HCT116 (cell line): ENCODE results near the gene B4GALNT4. TPM values are rescaled to one million over a fixed set of nuclear protein-coding genes. Genes with fewer than 3 reads are reported as not detected.

Experiments
- ATAC-seq: fragments of 200-7000 bp; cut with Tn5 transposase; 2 replicates; pipeline ENCODE4 v1.9.1; 2020; ENCODE audit warnings: mild to moderate bottlenecking, moderate library complexity
- BruUV-seq: library from RNA; stranded (reverse); fragments of 400-500 nt; replicated peaks from 2 replicates; lab custom pipeline; 2021; lab: Mats Ljungman, UMichigan
- CTCF ChIA-PET: fragments of 300-600 bp; sonication (Branson Sonifier 250); formaldehyde crosslinking; loops from one replicate; lab custom pipeline; 2021; ENCODE audit warnings: antibody characterized with exemption; lab: Charles Lee
- POLR2A ChIA-PET: fragments of 300-600, 350-600 bp; sonication (Branson Sonifier 250); formaldehyde crosslinking; loops from one replicate; lab custom pipeline; 2021; ENCODE audit warnings: antibody characterized with exemption; lab: Charles Lee
- RAD21 ChIA-PET, 2 experiments: fragments of 300-600 bp; sonication (Branson Sonifier 250); formaldehyde crosslinking; loops; one replicate each; lab custom pipeline; 2023; ENCODE audit warnings: low total read pairs in 2 of 2; ENCODE audit not compliant: uncharacterized antibody in 2 of 2, unreplicated experiment in 2 of 2, low non-redundant PET in 1 of 2; lab: Charles Lee
- DNase-seq: peaks from one replicate; pipeline ENCODE4 v3.0.0-alpha.2; 2010; ENCODE audit warnings: low read depth, low spot score
- H2AFZ ChIP-seq: fragments of 200-600 bp; shearing (Covaris generic), sonication (generic); 2 replicates; pipeline ENCODE4 v1.6.1; 2017; ENCODE audit warnings: low read depth, mixed run types, mixed read lengths, antibody characterized with exemption, low read length; ENCODE audit not compliant: poor library complexity, severe bottlenecking
- H3K27ac ChIP-seq: 2 replicates; pipeline ENCODE4 v1.5.1; 2012; ENCODE audit warnings: low read depth, low read length
- H3K27me3 ChIP-seq: fragments of 200-600 bp; sonication (generic); 2 replicates; pipeline ENCODE4 v1.6.1; 2016; ENCODE audit warnings: mixed run types, low read length, mixed read lengths; ENCODE audit not compliant: insufficient read depth
- H3K36me3 ChIP-seq, 2 experiments: fragments of 200-500 bp in 1 of 2; fragments of 200-600 bp in 1 of 2; sonication (Bioruptor generic) in 1 of 2; sonication (generic) in 1 of 2; 2 replicates each; pipeline versions ENCODE4 v1.5.1 to v1.6.1; 2014 to 2016; ENCODE audit warnings: low read length in 2 of 2, inconsistent platforms in 1 of 2, mixed read lengths in 1 of 2, mixed run types in 1 of 2; ENCODE audit not compliant: insufficient read depth in 2 of 2, control insufficient read depth in 1 of 2
- H3K4me1 ChIP-seq, 2 experiments: fragments of 200-600 bp in 1 of 2; sonication (generic) in 1 of 2; 2 replicates each; pipeline versions ENCODE4 v1.5.1 to v1.6.1; 2012 to 2017; ENCODE audit warnings: low read length in 2 of 2, inconsistent platforms in 1 of 2, mild to moderate bottlenecking in 1 of 2, mixed read lengths in 1 of 2, mixed run types in 1 of 2, moderate library complexity in 1 of 2; ENCODE audit not compliant: insufficient read depth in 2 of 2, control insufficient read depth in 1 of 2
- H3K4me2 ChIP-seq: fragments of 200-600 bp; sonication (generic); 2 replicates; pipeline ENCODE4 v1.6.1; 2017; ENCODE audit warnings: mixed run types, low read length, mixed read lengths
- H3K4me3 ChIP-seq, 2 experiments: fragments of 200-600 bp in 1 of 2; sonication (generic) in 1 of 2; replicated peaks in 1 of 2; 2 replicates each; pipeline ENCODE4 v1.5.1; 2011 to 2016; ENCODE audit warnings: low read length in 2 of 2, control low read depth in 1 of 2, low read depth in 1 of 2, mild to moderate bottlenecking in 1 of 2, mixed read lengths in 1 of 2, mixed run types in 1 of 2
- H3K79me2 ChIP-seq: fragments of 200-600 bp; sonication (generic); 2 replicates; pipeline ENCODE4 v1.6.1; 2017; ENCODE audit warnings: mild to moderate bottlenecking, mixed run types, low read length, moderate library complexity, mixed read lengths; ENCODE audit not compliant: insufficient read depth
- H3K9ac ChIP-seq: fragments of 200-600 bp; sonication (generic); 2 replicates; pipeline ENCODE4 v1.6.1; 2016; ENCODE audit warnings: low read length, mixed read lengths
- H3K9me2 ChIP-seq: fragments of 200-600 bp; sonication (generic), shearing (Covaris generic); 2 replicates; pipeline ENCODE4 v1.6.1; 2017; ENCODE audit warnings: mixed run types, mild to moderate bottlenecking, moderate library complexity; ENCODE audit not compliant: insufficient read depth
- H3K9me3 ChIP-seq, 2 experiments: fragments of 200-500 bp in 1 of 2; fragments of 200-600 bp in 1 of 2; sonication (Bioruptor generic) in 1 of 2; sonication (generic) in 1 of 2; 2 replicates each; pipeline ENCODE4 v1.6.1; 2014 to 2017; ENCODE audit warnings: low read length in 2 of 2, mixed read lengths in 2 of 2, inconsistent platforms in 1 of 2, low read depth in 1 of 2, mild to moderate bottlenecking in 1 of 2, mixed run types in 1 of 2, moderate library complexity in 1 of 2; ENCODE audit not compliant: control insufficient read depth in 1 of 2, insufficient read depth in 1 of 2
- H4K20me1 ChIP-seq: fragments of 200-600 bp; sonication (generic), shearing (Covaris generic); 2 replicates; pipeline ENCODE4 v1.6.1; 2017; ENCODE audit warnings: mixed run types, mild to moderate bottlenecking, moderate library complexity; ENCODE audit not compliant: insufficient read depth
- CBX3 ChIP-seq: IDR thresholded peaks from 2 replicates; pipeline ENCODE4 v1.6.1; 2012; ENCODE audit warnings: low read depth
- CEBPB ChIP-seq: IDR thresholded peaks from 2 replicates; pipeline ENCODE4 v1.6.1; 2012; ENCODE audit warnings: low read depth
- EGR1 ChIP-seq: IDR thresholded peaks from 2 replicates; pipeline ENCODE4 v1.6.1; 2012; ENCODE audit warnings: low read depth
- ELF1 ChIP-seq: IDR thresholded peaks from 2 replicates; pipeline ENCODE4 v1.6.1; 2012; ENCODE audit warnings: low read depth, borderline replicate concordance
- EZH2 ChIP-seq: fragments of 200-600 bp; sonication (generic); IDR thresholded peaks from 2 replicates; pipeline ENCODE4 v1.6.1; 2017; ENCODE audit warnings: antibody characterized with exemption, mixed run types
- EZH2phosphoT487 ChIP-seq: fragments of 200-600 bp; IDR thresholded peaks from 2 replicates; pipeline ENCODE4 v1.6.1; 2018; ENCODE audit warnings: antibody characterized with exemption, borderline replicate concordance
- FOSL1 ChIP-seq: IDR thresholded peaks from 2 replicates; pipeline ENCODE4 v1.6.1; 2012; ENCODE audit warnings: low read depth
- POLR2A ChIP-seq: IDR thresholded peaks from 2 replicates; pipeline ENCODE4 v1.7.0; 2011; ENCODE audit warnings: borderline replicate concordance; ENCODE audit not compliant: insufficient read depth, insufficient read length; ENCODE audit errors: extremely low read depth
- POLR2AphosphoS5 ChIP-seq: IDR thresholded peaks from 2 replicates; pipeline ENCODE4 v1.6.1; 2011; ENCODE audit warnings: mild to moderate bottlenecking, low read depth, low read length, moderate library complexity
- RAD21 ChIP-seq: IDR thresholded peaks from 2 replicates; pipeline ENCODE4 v1.6.1; 2012; ENCODE audit warnings: low read depth, mild to moderate bottlenecking
- SP1 ChIP-seq: IDR thresholded peaks from 2 replicates; pipeline ENCODE4 v1.6.1; 2012; ENCODE audit warnings: low read depth
- SRF ChIP-seq: IDR thresholded peaks from 2 replicates; pipeline ENCODE4 v1.6.1; 2012; ENCODE audit warnings: low read depth
- YY1 ChIP-seq: IDR thresholded peaks from 2 replicates; pipeline ENCODE4 v1.6.1; 2011; ENCODE audit warnings: low read length, low read depth, moderate library complexity, mild to moderate bottlenecking; ENCODE audit not compliant: insufficient replicate concordance; ENCODE audit errors: extremely low read depth
- ZFX ChIP-seq: fragments of 450-650 bp; IDR thresholded peaks from 2 replicates; pipeline ENCODE4 v1.6.1; 2017
- ZNF274 ChIP-seq: fragments of 200-500 bp; sonication (Bioruptor generic); IDR thresholded peaks from 2 replicates; pipeline ENCODE4 v1.6.1; 2014; ENCODE audit warnings: mild to moderate bottlenecking, low read depth, low read length, inconsistent platforms
- intact Hi-C: fragments of 100-400 bp; cut with micrococcal nuclease; formaldehyde crosslinking; loops from 2 replicates; pipeline ENCODE4 v1.10.0; 2022
- total RNA-seq: library from RNA; stranded (reverse); gene quantifications from one replicate; pipeline ENCODE4 v1.2.1, GENCODE V29; 2021; ENCODE audit not compliant: unreplicated experiment
- TF ChIP-seq, protein P1 (sequence below): IDR thresholded peaks from 2 replicates; pipeline ENCODE4 v1.6.1; 2012
- TF ChIP-seq, protein P2 (sequence below): IDR thresholded peaks from 2 replicates; pipeline ENCODE4 v1.6.1; 2012; ENCODE audit warnings: low read depth

B4GALNT4 gene
- total RNA-seq, 1 experiment from 2014 or later = 54.3 TPM

DNA sequence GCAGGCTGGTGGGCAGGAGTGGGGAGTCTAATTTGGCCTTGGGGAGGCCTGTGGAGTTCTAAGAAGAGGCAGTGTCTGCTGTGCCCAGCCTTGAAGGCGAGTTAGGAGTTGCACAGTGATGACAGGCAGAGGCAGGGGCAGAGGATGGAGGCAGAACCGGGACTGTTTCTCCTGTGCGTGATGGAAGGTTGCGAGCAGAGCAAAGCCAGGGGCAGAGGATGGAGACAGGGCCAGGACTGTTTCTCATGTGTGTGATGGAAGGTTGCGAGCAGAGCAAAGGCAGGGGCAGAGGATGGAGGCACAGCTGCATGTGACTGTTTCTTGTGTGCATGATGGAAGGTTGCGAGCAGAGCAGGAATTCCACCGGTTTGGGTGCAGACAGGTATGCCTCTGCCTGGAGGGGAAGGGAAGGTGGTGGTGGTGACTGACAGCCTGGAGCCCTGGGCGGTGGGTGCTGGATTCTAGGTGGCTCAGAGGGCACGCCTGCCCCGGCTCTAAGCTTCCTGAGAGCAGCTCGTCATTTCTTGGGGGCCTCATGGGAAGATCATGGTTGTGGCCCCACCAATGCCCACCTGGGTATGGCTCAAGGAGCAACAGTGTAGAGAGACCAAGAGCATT lies 8.7 kb downstream of the B4GALNT4 start:
- no peaks in the 10 kb centered on the region for H3K79me2 ChIP-seq
- H3K4me1 ChIP-seq = no peaks in the 10 kb centered on the region; a peak in 1 of 4 replicates
- H3K27me3 ChIP-seq = no peaks in the 10 kb centered on the region
- no peak overlapping the region for H3K27ac ChIP-seq
- no peaks in the 10 kb centered on the region for H4K20me1 ChIP-seq
- POLR2A ChIA-PET = no interaction called here
- intact Hi-C loops = no loop called here
- H3K9me3 ChIP-seq = no peaks in the 10 kb centered on the region
- H3K36me3 ChIP-seq = peaks cover 0 to 15% of the 10 kb centered on the region in 2 experiments; a peak in 1 of 4 replicates
- no TSS peak for BruUV-seq
- RAD21 ChIA-PET = no interaction called here
- H3K4me2 ChIP-seq = no peak overlapping the region
- H3K9me2 ChIP-seq = no peaks in the 10 kb centered on the region
- ATAC-seq = no peak
- H2AFZ ChIP-seq = no peak overlapping the region
- TF ChIP-seq ZNF274 (no peak), ZFX (no peak)
- TF ChIP-seq, all 23 proteins: peak for 0
- CTCF ChIA-PET = no interaction called here
- H3K9ac ChIP-seq = no peak overlapping the region
- no peak overlapping the region for H3K4me3 ChIP-seq
- no peak for DNase-seq

DNA sequence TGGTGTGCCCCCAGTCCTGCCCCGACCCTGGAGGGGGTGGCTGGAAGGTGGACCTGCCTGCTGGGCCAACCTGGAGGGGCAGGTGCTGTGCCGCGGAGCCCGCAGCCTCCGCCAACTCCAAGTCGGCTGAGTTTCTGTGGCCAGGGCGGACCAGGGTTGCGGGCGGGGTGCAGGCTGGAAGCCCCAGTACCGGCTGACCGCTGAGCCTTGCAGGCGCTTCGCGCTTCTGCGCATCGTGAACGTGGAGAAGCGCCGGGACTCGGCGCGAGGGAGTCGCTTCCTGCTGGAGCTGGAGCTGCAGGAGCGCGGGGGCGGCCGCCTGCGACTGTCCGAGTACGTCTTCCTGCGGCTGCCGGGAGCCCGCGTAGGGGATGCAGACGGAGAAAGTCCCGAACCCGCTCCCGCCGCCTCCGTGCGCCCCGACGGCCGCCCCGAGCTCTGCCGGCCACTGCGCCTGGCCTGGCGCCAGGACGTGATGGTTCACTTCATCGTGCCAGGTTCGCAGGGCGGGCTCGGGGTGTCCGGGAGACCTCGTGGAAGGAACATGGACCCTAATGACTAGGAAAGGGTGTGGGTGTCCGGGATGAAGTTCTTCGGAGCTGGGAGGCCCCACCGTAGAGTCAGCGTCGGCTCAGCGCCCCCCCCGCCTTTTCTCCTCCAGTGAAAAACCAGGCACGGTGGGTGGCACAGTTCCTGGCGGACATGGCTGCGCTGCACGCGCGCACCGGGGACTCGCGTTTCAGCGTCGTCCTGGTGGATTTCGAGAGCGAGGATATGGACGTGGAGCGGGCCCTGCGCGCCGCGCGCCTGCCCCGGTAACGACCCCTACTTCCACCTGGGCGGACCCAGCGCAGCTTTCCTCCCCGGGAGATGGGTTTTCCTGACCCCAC lies 10.2 kb downstream of the B4GALNT4 start:
- H3K4me2 ChIP-seq = no peak overlapping the region
- no peak for TF ChIP-seq CBX3
- TF ChIP-seq, protein P1, sequence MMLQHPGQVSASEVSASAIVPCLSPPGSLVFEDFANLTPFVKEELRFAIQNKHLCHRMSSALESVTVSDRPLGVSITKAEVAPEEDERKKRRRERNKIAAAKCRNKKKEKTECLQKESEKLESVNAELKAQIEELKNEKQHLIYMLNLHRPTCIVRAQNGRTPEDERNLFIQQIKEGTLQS = no peak
- TF ChIP-seq CEBPB = no peak
- TF ChIP-seq EZH2phosphoT487 = no peak
- no peak for TF ChIP-seq EGR1
- TF ChIP-seq YY1 = no peak
- TF ChIP-seq POLR2A = no peak
- no peak for TF ChIP-seq FOSL1
- TF ChIP-seq SP1 = no peak
- TF ChIP-seq POLR2AphosphoS5 = no peak
- TF ChIP-seq, protein P2, sequence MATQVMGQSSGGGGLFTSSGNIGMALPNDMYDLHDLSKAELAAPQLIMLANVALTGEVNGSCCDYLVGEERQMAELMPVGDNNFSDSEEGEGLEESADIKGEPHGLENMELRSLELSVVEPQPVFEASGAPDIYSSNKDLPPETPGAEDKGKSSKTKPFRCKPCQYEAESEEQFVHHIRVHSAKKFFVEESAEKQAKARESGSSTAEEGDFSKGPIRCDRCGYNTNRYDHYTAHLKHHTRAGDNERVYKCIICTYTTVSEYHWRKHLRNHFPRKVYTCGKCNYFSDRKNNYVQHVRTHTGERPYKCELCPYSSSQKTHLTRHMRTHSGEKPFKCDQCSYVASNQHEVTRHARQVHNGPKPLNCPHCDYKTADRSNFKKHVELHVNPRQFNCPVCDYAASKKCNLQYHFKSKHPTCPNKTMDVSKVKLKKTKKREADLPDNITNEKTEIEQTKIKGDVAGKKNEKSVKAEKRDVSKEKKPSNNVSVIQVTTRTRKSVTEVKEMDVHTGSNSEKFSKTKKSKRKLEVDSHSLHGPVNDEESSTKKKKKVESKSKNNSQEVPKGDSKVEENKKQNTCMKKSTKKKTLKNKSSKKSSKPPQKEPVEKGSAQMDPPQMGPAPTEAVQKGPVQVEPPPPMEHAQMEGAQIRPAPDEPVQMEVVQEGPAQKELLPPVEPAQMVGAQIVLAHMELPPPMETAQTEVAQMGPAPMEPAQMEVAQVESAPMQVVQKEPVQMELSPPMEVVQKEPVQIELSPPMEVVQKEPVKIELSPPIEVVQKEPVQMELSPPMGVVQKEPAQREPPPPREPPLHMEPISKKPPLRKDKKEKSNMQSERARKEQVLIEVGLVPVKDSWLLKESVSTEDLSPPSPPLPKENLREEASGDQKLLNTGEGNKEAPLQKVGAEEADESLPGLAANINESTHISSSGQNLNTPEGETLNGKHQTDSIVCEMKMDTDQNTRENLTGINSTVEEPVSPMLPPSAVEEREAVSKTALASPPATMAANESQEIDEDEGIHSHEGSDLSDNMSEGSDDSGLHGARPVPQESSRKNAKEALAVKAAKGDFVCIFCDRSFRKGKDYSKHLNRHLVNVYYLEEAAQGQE = no peak
- no peak for TF ChIP-seq ZFX
- no peak for TF ChIP-seq ZNF274
- no peak for TF ChIP-seq ELF1
- TF ChIP-seq RAD21 = no peak
- TF ChIP-seq SRF = no peak
- TF ChIP-seq EZH2 = no peak

More for the DNA sequence above, 10.2 kb downstream of the B4GALNT4 start:
- Histone ChIP-seq H3K27ac (no peak overlapping the region), H3K4me3 (no peak overlapping the region), H4K20me1 (no peaks in the 10 kb centered on the region), H3K36me3 (peaks cover 0 to 5% of the 10 kb centered on the region in 2 experiments; a peak in 1 of 4 replicates), H3K9me2 (no peaks in the 10 kb centered on the region), H3K4me1 (no peaks in the 10 kb centered on the region), H3K79me2 (no peaks in the 10 kb centered on the region), H3K9ac (no peak overlapping the region), H3K9me3 (no peaks in the 10 kb centered on the region), H3K27me3 (no peaks in the 10 kb centered on the region), H2AFZ (no peak overlapping the region)
- DNase-seq = no peak
- CTCF ChIA-PET = no interaction called here
- POLR2A ChIA-PET = no interaction called here
- no peak for ATAC-seq
- intact Hi-C loops = no loop called here
- RAD21 ChIA-PET = no interaction called here
- no TSS peak for BruUV-seq
